ENCODE measurements around the gene HOXD12. TPM values are rescaled to one million over a fixed set of nuclear protein-coding genes. Genes with fewer than 3 reads are reported as not detected.
A peak's percentile ranks its signal among the peaks of the same experiment; 100 is the strongest.

HOXD12 gene
- total and polyA plus RNA-seq, 4 donors: not detected

- no peaks in the 10 kb centered on the region for H3K36me3 ChIP-seq (ENCODE audit: control insufficient read depth in 1 of 2, insufficient read depth in 2 of 2, low read length in 1 of 2)
- DNase-seq (peak in 1 of 2 donors; percentile 82), ATAC-seq (ENCODE audit: low FRiP score) (peak; percentile 50)
- peak overlapping the region; percentile 73 to 94 for H3K27ac ChIP-seq (ENCODE audit: low read depth in 1 of 2, low read length in 2 of 2)
- H3K9me3 ChIP-seq (ENCODE audit: control insufficient read depth, low read length): no peaks in the 10 kb centered on the region
- WGBS, 2 donors: 1 to 2% methylated on average over 69 to 71 of the region's 71 CpGs
- no peaks in the 10 kb centered on the region for H3K4me1 ChIP-seq (ENCODE audit: control insufficient read depth in 1 of 2, insufficient read depth in 2 of 2, low read length in 2 of 2)
- no peaks in the 10 kb centered on the region for H3K27me3 ChIP-seq (ENCODE audit: control insufficient read depth in 1 of 2, insufficient read depth in 2 of 2, low read length in 1 of 2)
- intact Hi-C loops (cut with DNase I): loop anchor here in 1 of 2 donors (5.0 kb wide), 1 partner anchor 416 kb away; no protein-coding TSS in a partner anchor
- H3K4me3 ChIP-seq (ENCODE audit: low read length in 2 of 2): peak overlapping the region; percentile 84 to 88
Measured at GRCh38 chr2:176136374-176137251, 37.0 kb downstream of the HOXD12 start.

- peak overlapping the region; percentile 84 to 88 for H3K4me3 ChIP-seq (ENCODE audit: low read length in 2 of 2)
- no peak for ATAC-seq (ENCODE audit: low FRiP score)
- H3K9me3 ChIP-seq (ENCODE audit: control insufficient read depth, low read length): no peaks in the 10 kb centered on the region
- H3K4me1 ChIP-seq (ENCODE audit: control insufficient read depth in 1 of 2, insufficient read depth in 2 of 2, low read length in 2 of 2): no peaks in the 10 kb centered on the region
- no peak for DNase-seq
- no peaks in the 10 kb centered on the region for H3K27me3 ChIP-seq (ENCODE audit: control insufficient read depth in 1 of 2, insufficient read depth in 2 of 2, low read length in 1 of 2)
- H3K27ac ChIP-seq (ENCODE audit: low read depth in 1 of 2, low read length in 2 of 2): no peak overlapping the region
- WGBS, 2 donors: 45 to 48% methylated on average over 2 of the region's 2 CpGs
- intact Hi-C loops (cut with DNase I): loop anchor here in 1 of 2 donors (5.0 kb wide), 1 partner anchor 415 kb away; no protein-coding TSS in a partner anchor
- no peaks in the 10 kb centered on the region for H3K36me3 ChIP-seq (ENCODE audit: control insufficient read depth in 1 of 2, insufficient read depth in 2 of 2, low read length in 1 of 2)
Measured at GRCh38 chr2:176137252-176137580, 37.6 kb downstream of the HOXD12 start.

GRCh38 chr2:176137906-176138305 is 38.3 kb downstream of the HOXD12 start:
- no peaks in the 10 kb centered on the region for H3K36me3 ChIP-seq (ENCODE audit: control insufficient read depth in 1 of 2, insufficient read depth in 2 of 2, low read length in 1 of 2)
- ATAC-seq (ENCODE audit: low FRiP score): no peak
- H3K9me3 ChIP-seq (ENCODE audit: control insufficient read depth, low read length): no peaks in the 10 kb centered on the region
- no peak overlapping the region for H3K4me3 ChIP-seq (ENCODE audit: low read length in 2 of 2)
- H3K27me3 ChIP-seq (ENCODE audit: control insufficient read depth in 1 of 2, insufficient read depth in 2 of 2, low read length in 1 of 2): no peaks in the 10 kb centered on the region
- no peak for DNase-seq
- H3K4me1 ChIP-seq (ENCODE audit: control insufficient read depth in 1 of 2, insufficient read depth in 2 of 2, low read length in 2 of 2): no peaks in the 10 kb centered on the region
- intact Hi-C loops (cut with DNase I): loop anchor here in 1 of 2 donors (5.0 kb wide), 1 partner anchor 414 kb away; no protein-coding TSS in a partner anchor
- no peak overlapping the region for H3K27ac ChIP-seq (ENCODE audit: low read depth in 1 of 2, low read length in 2 of 2)
- 81 to 92% methylated on average over 8 of the region's 8 CpGs for WGBS, 2 donors

GRCh38 chr2:176138526-176138922 is 38.9 kb downstream of the HOXD12 start:
- no peak overlapping the region for H3K4me3 ChIP-seq (ENCODE audit: low read length in 2 of 2)
- no peaks in the 10 kb centered on the region for H3K27me3 ChIP-seq (ENCODE audit: control insufficient read depth in 1 of 2, insufficient read depth in 2 of 2, low read length in 1 of 2)
- peak in 1 of 2 donors; percentile 59 for DNase-seq
- intact Hi-C loops (cut with DNase I): loop anchor here in 1 of 2 donors (5.0 kb wide), 1 partner anchor 414 kb away; no protein-coding TSS in a partner anchor
- ATAC-seq (ENCODE audit: low FRiP score): no peak
- no peaks in the 10 kb centered on the region for H3K9me3 ChIP-seq (ENCODE audit: control insufficient read depth, low read length)
- no peaks in the 10 kb centered on the region for H3K36me3 ChIP-seq (ENCODE audit: control insufficient read depth in 1 of 2, insufficient read depth in 2 of 2, low read length in 1 of 2)
- WGBS, 2 donors: 64 to 82% methylated on average over 14 of the region's 14 CpGs
- H3K27ac ChIP-seq (ENCODE audit: low read depth in 1 of 2, low read length in 2 of 2): no peak overlapping the region
- no peaks in the 10 kb centered on the region for H3K4me1 ChIP-seq (ENCODE audit: control insufficient read depth in 1 of 2, insufficient read depth in 2 of 2, low read length in 2 of 2)

- no peak overlapping the region for H3K4me3 ChIP-seq (ENCODE audit: low read length in 2 of 2)
- no peaks in the 10 kb centered on the region for H3K27me3 ChIP-seq (ENCODE audit: control insufficient read depth in 1 of 2, insufficient read depth in 2 of 2, low read length in 1 of 2)
- WGBS, 2 donors: 65 to 87% methylated on average over 28 of the region's 28 CpGs
- DNase-seq (peak in 1 of 2 donors; percentile 82), ATAC-seq (ENCODE audit: low FRiP score) (no peak)
- peak overlapping the region in 1 of 2 donors; percentile 8 for H3K27ac ChIP-seq (ENCODE audit: low read depth in 1 of 2, low read length in 2 of 2)
- H3K36me3 ChIP-seq (ENCODE audit: control insufficient read depth in 1 of 2, insufficient read depth in 2 of 2, low read length in 1 of 2): no peaks in the 10 kb centered on the region
- no peaks in the 10 kb centered on the region for H3K9me3 ChIP-seq (ENCODE audit: control insufficient read depth, low read length)
- H3K4me1 ChIP-seq (ENCODE audit: control insufficient read depth in 1 of 2, insufficient read depth in 2 of 2, low read length in 2 of 2): no peaks in the 10 kb centered on the region
- intact Hi-C loops (cut with DNase I): loop anchor here in 1 of 2 donors (5.0 kb wide), 1 partner anchor 413 kb away; no protein-coding TSS in a partner anchor
Measured at GRCh38 chr2:176138923-176139660, 39.5 kb downstream of the HOXD12 start.

- no peaks in the 10 kb centered on the region for H3K27me3 ChIP-seq (ENCODE audit: control insufficient read depth in 1 of 2, insufficient read depth in 2 of 2, low read length in 1 of 2)
- ATAC-seq (ENCODE audit: low FRiP score) (peak; percentile 49), DNase-seq (peak in 1 of 2 donors; percentile 83)
- H3K36me3 ChIP-seq (ENCODE audit: control insufficient read depth in 1 of 2, insufficient read depth in 2 of 2, low read length in 1 of 2): no peaks in the 10 kb centered on the region
- H3K4me1 ChIP-seq (ENCODE audit: control insufficient read depth in 1 of 2, insufficient read depth in 2 of 2, low read length in 2 of 2): no peaks in the 10 kb centered on the region
- intact Hi-C loops (cut with DNase I): loop anchor here (1.0 to 10.0 kb wide), 7 partner anchors 125 to 497 kb away; partner anchors contain the start of gene MTX2 (in 1 of the 2)
- WGBS, 2 donors: 26 to 39% methylated on average over 41 of the region's 41 CpGs
- peak overlapping the region in 1 of 2 donors; percentile 8 for H3K27ac ChIP-seq (ENCODE audit: low read depth in 1 of 2, low read length in 2 of 2)
- H3K9me3 ChIP-seq (ENCODE audit: control insufficient read depth, low read length): no peaks in the 10 kb centered on the region
- H3K4me3 ChIP-seq (ENCODE audit: low read length in 2 of 2): peak overlapping the region in 1 of 2 donors; percentile 14
Measured at GRCh38 chr2:176139661-176140512, 40.3 kb downstream of the HOXD12 start.

- peak overlapping the region; percentile 14 to 43 for H3K4me3 ChIP-seq (ENCODE audit: low read length in 2 of 2)
- intact Hi-C loops (cut with DNase I): loop anchor here (1.0 to 10.0 kb wide), 6 partner anchors 124 to 497 kb away; partner anchors contain the start of gene MTX2 (in 1 of the 2)
- H3K9me3 ChIP-seq (ENCODE audit: control insufficient read depth, low read length): no peaks in the 10 kb centered on the region
- WGBS, 2 donors: 8% methylated on average over 41 to 48 of the region's 48 CpGs
- H3K27ac ChIP-seq (ENCODE audit: low read depth in 1 of 2, low read length in 2 of 2): no peak overlapping the region
- peak; percentile 81 to 93 for DNase-seq
- no peaks in the 10 kb centered on the region for H3K27me3 ChIP-seq (ENCODE audit: control insufficient read depth in 1 of 2, insufficient read depth in 2 of 2, low read length in 1 of 2)
- ATAC-seq (ENCODE audit: low FRiP score): peak; percentile 93
- H3K4me1 ChIP-seq (ENCODE audit: control insufficient read depth in 1 of 2, insufficient read depth in 2 of 2, low read length in 2 of 2): no peaks in the 10 kb centered on the region
- no peaks in the 10 kb centered on the region for H3K36me3 ChIP-seq (ENCODE audit: control insufficient read depth in 1 of 2, insufficient read depth in 2 of 2, low read length in 1 of 2)
Measured at GRCh38 chr2:176140513-176141317, 41.1 kb downstream of the HOXD12 start.

Measured in aorta (tissue), 5 donors.